GM12873 (cell line): Measurements from ENCODE around the gene IL3.

Experiments used
- TF ChIP-seq, protein P1 (sequence below): IDR thresholded peaks from 2 replicates; pipeline ENCODE4 v1.5.1; 2012; ENCODE audit warnings: low read depth, mild to moderate bottlenecking, moderate library complexity, low read length, control low read depth; ENCODE audit not compliant: insufficient read depth; ENCODE audit errors: missing control alignments

Gene IL3

DNA sequence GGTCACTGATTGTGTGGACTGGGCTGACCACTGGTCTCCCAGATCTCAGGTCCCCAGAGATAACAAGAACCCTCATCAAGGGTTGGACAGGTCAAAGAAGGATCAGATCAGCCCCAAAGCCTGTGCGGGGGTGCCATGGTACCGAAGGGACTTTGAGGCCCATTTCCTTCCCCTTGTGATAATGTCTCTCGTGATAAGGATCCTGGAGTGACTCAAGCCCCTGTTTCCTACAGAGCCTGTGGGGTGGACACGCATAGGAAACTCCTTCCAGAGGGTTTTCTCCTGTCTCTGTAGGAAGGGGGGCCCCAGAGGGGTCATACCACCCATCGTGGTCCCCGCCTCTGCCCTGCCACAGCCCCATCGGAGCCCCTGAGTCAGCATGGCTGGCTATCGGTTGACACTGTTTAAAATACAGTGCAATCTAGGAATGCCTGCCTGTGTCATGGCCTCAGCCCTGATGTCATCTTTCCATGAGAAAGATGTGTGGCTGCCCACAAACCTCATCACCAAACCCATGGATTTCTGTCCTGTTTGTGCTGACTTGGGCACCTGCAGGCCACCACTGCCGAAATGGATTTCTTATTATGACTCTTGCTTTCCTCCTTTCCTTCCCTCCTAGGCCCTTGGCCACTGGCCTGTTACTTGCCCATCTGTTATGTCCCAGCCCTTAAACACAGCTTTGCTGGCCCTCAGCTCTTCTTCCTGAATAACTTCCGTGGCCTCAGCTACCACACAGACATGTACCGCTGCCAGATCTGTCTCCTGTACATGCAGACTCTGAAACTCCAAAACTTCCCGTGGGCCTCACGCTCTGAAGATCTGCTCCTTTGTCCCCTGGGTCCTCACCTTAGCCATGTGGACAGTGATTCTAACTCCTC, 10.2 kb downstream of the IL3 start:
- TF ChIP-seq, protein P1, sequence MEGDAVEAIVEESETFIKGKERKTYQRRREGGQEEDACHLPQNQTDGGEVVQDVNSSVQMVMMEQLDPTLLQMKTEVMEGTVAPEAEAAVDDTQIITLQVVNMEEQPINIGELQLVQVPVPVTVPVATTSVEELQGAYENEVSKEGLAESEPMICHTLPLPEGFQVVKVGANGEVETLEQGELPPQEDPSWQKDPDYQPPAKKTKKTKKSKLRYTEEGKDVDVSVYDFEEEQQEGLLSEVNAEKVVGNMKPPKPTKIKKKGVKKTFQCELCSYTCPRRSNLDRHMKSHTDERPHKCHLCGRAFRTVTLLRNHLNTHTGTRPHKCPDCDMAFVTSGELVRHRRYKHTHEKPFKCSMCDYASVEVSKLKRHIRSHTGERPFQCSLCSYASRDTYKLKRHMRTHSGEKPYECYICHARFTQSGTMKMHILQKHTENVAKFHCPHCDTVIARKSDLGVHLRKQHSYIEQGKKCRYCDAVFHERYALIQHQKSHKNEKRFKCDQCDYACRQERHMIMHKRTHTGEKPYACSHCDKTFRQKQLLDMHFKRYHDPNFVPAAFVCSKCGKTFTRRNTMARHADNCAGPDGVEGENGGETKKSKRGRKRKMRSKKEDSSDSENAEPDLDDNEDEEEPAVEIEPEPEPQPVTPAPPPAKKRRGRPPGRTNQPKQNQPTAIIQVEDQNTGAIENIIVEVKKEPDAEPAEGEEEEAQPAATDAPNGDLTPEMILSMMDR: no peak

GRCh38 chr5:132071338-132071707, 10.9 kb downstream of the IL3 start:
- TF ChIP-seq, protein P1: no peak

GRCh38 chr5:132072070-132072469, 11.6 kb downstream of the IL3 start:
- TF ChIP-seq, protein P1: no peak

DNA sequence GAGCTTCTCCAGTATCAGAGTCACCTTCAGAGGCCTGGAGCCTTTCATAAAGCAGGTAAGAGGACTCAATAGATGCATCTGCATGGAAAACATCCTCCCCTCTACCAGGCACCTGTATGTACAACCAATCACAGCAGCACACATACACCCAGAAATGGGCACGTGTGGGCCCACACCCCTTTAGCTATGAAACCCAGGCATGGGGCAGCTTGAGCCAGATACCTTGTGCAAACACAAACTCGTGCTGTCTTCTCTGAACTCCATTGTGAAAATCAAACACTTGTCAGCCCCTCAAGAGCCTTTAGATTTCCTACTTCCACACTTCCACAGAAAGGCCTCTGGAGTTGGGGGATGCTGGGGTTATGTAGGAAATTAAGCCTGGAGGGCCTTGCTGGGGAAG, 12.1 kb downstream of the IL3 start:
- TF ChIP-seq, protein P1: no peak

DNA sequence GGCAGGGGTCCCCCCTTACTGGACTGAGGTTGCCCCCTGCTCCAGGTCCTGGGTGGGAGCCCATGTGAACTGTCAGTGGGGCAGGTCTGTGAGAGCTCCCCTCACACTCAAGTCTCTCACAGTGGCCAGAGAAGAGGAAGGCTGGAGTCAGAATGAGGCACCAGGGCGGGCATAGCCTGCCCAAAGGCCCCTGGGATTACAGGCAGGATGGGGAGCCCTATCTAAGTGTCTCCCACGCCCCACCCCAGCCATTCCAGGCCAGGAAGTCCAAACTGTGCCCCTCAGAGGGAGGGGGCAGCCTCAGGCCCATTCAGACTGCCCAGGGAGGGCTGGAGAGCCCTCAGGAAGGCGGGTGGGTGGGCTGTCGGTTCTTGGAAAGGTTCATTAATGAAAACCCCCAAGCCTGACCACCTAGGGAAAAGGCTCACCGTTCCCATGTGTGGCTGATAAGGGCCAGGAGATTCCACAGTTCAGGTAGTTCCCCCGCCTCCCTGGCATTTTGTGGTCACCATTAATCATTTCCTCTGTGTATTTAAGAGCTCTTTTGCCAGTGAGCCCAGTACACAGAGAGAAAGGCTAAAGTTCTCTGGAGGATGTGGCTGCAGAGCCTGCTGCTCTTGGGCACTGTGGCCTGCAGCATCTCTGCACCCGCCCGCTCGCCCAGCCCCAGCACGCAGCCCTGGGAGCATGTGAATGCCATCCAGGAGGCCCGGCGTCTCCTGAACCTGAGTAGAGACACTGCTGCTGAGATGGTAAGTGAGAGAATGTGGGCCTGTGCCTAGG, 13.0 kb downstream of the IL3 start, which contains the start of gene CSF2:
TSS of gene CSF2 (plus strand) at position 559 of the 783 bp plus-strand sequence. CDS start at position 594, 35 bp downstream.
- TF ChIP-seq, protein P1: no peak

DNA sequence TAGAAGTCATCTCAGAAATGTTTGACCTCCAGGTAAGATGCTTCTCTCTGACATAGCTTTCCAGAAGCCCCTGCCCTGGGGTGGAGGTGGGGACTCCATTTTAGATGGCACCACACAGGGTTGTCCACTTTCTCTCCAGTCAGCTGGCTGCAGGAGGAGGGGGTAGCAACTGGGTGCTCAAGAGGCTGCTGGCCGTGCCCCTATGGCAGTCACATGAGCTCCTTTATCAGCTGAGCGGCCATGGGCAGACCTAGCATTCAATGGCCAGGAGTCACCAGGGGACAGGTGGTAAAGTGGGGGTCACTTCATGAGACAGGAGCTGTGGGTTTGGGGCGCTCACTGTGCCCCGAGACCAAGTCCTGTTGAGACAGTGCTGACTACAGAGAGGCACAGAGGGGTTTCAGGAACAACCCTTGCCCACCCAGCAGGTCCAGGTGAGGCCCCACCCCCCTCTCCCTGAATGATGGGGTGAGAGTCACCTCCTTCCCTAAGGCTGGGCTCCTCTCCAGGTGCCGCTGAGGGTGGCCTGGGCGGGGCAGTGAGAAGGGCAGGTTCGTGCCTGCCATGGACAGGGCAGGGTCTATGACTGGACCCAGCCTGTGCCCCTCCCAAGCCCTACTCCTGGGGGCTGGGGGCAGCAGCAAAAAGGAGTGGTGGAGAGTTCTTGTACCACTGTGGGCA, 13.8 kb downstream of the IL3 start:
- TF ChIP-seq, protein P1: no peak
